ENCODE data around the gene EGF.

The EGF gene

GRCh38 chr4:109914322-109914721 is 1.6 kb downstream of the EGF start:
- Histone ChIP-seq H3K4me1 (ENCODE audit: control insufficient read depth, insufficient read depth, low read depth, low read length) (peaks cover 4% of the 10 kb centered on the region), H3K4ac (ENCODE audit: low read depth in 1 of 2, low read length in 2 of 2) (no peak overlapping the region), H2BK5ac (ENCODE audit: low read depth, low read length, poor library complexity, severe bottlenecking) (no peak overlapping the region), H3K27ac (ENCODE audit: low read length, poor library complexity, severe bottlenecking) (no peak overlapping the region), H3K4me2 (ENCODE audit: low read length, poor library complexity, severe bottlenecking) (no peak overlapping the region), H3K27me3 (ENCODE audit: control insufficient read depth in 1 of 2, insufficient read depth in 1 of 2, low read length in 2 of 2) (peaks cover 3 to 19% of the 10 kb centered on the region in 2 experiments), H3K4me3 (ENCODE audit: insufficient read depth in 1 of 2, low read depth in 1 of 2, low read length in 2 of 2) (no peak overlapping the region), H2BK120ac (ENCODE audit: low read depth, low read length) (no peak overlapping the region), H2AFZ (ENCODE audit: low read depth, low read length) (no peak overlapping the region), H4K8ac (ENCODE audit: low read length) (no peak overlapping the region), H2AK5ac (ENCODE audit: low read length, severe bottlenecking) (no peak overlapping the region), H2BK12ac (ENCODE audit: low read length in 2 of 2) (no peak overlapping the region), H4K91ac (ENCODE audit: low read length) (no peak overlapping the region), H3K79me1 (replicated peaks; ENCODE audit: low read length, poor library complexity, severe bottlenecking) (no peaks in the 10 kb centered on the region), H3K23ac (ENCODE audit: low read length in 2 of 2) (no peak overlapping the region), H3K18ac (ENCODE audit: low read depth in 1 of 2, low read length in 2 of 2) (no peak overlapping the region), H2BK15ac (ENCODE audit: low read depth, poor library complexity, severe bottlenecking) (no peak overlapping the region), H3K14ac (ENCODE audit: low read length in 2 of 2) (no peak overlapping the region), H3K9me3 (ENCODE audit: control insufficient read depth, low read length) (no peaks in the 10 kb centered on the region), H3K36me3 (ENCODE audit: control insufficient read depth in 1 of 2, insufficient read depth in 2 of 2, low read depth in 1 of 2, low read length in 2 of 2) (no peaks in the 10 kb centered on the region), H3K9ac (ENCODE audit: low read length) (no peak overlapping the region)
- 98% methylated on average over 3 of the region's 3 CpGs for WGBS
- DNase-seq = no peak

GRCh38 chr4:109915385-109916026 is 2.8 kb downstream of the EGF start:
- Histone ChIP-seq H3K9ac (ENCODE audit: low read length) (no peak overlapping the region), H3K14ac (ENCODE audit: low read length in 2 of 2) (no peak overlapping the region), H2BK12ac (ENCODE audit: low read length in 2 of 2) (no peak overlapping the region), H3K9me3 (ENCODE audit: control insufficient read depth, low read length) (no peaks in the 10 kb centered on the region), H4K91ac (ENCODE audit: low read length) (no peak overlapping the region), H2AFZ (ENCODE audit: low read depth, low read length) (no peak overlapping the region), H3K18ac (ENCODE audit: low read depth in 1 of 2, low read length in 2 of 2) (no peak overlapping the region), H4K8ac (ENCODE audit: low read length) (no peak overlapping the region), H3K4me1 (ENCODE audit: control insufficient read depth, insufficient read depth, low read depth, low read length) (peaks cover 4% of the 10 kb centered on the region), H2AK5ac (ENCODE audit: low read length, severe bottlenecking) (no peak overlapping the region), H3K4ac (ENCODE audit: low read depth in 1 of 2, low read length in 2 of 2) (no peak overlapping the region), H2BK120ac (ENCODE audit: low read depth, low read length) (no peak overlapping the region), H3K4me2 (ENCODE audit: low read length, poor library complexity, severe bottlenecking) (no peak overlapping the region), H2BK15ac (ENCODE audit: low read depth, poor library complexity, severe bottlenecking) (no peak overlapping the region), H3K36me3 (ENCODE audit: control insufficient read depth in 1 of 2, insufficient read depth in 2 of 2, low read depth in 1 of 2, low read length in 2 of 2) (no peaks in the 10 kb centered on the region), H3K27ac (ENCODE audit: low read length, poor library complexity, severe bottlenecking) (no peak overlapping the region), H2BK5ac (ENCODE audit: low read depth, low read length, poor library complexity, severe bottlenecking) (no peak overlapping the region), H3K23ac (ENCODE audit: low read length in 2 of 2) (no peak overlapping the region), H3K4me3 (ENCODE audit: insufficient read depth in 1 of 2, low read depth in 1 of 2, low read length in 2 of 2) (no peak overlapping the region), H3K27me3 (ENCODE audit: control insufficient read depth in 1 of 2, insufficient read depth in 1 of 2, low read length in 2 of 2) (peaks cover 3 to 19% of the 10 kb centered on the region in 2 experiments), H3K79me1 (replicated peaks; ENCODE audit: low read length, poor library complexity, severe bottlenecking) (no peaks in the 10 kb centered on the region)
- 83% methylated on average over 6 of the region's 8 CpGs for WGBS
- DNase-seq = no peak

DNA sequence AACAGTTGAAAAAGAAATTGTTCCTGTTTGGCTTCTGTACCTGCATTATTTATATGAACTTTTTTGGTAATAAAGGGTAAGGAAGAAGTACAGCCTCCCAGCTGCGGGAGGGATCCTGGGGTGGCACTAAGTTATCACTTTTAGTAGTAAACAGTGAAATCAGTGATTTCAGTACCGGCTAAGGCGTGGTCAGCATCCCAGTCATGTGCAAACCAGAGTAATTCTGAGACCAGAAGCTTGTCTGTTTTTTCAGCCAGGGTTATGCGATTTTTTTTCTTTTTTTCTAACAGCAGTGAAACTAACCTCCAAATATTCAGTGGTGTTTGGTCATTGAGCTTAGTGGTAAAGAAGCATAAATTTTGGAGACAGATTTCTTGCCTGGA is 3.3 kb downstream of the EGF start:
- Histone ChIP-seq H2BK120ac (ENCODE audit: low read depth, low read length) (no peak overlapping the region), H3K9ac (ENCODE audit: low read length) (no peak overlapping the region), H4K91ac (ENCODE audit: low read length) (no peak overlapping the region), H3K23ac (ENCODE audit: low read length in 2 of 2) (no peak overlapping the region), H2AFZ (ENCODE audit: low read depth, low read length) (no peak overlapping the region), H2BK15ac (ENCODE audit: low read depth, poor library complexity, severe bottlenecking) (no peak overlapping the region), H2AK5ac (ENCODE audit: low read length, severe bottlenecking) (no peak overlapping the region), H3K27me3 (ENCODE audit: control insufficient read depth in 1 of 2, insufficient read depth in 1 of 2, low read length in 2 of 2) (peaks cover 3 to 19% of the 10 kb centered on the region in 2 experiments), H4K8ac (ENCODE audit: low read length) (no peak overlapping the region), H3K14ac (ENCODE audit: low read length in 2 of 2) (no peak overlapping the region), H3K79me1 (replicated peaks; ENCODE audit: low read length, poor library complexity, severe bottlenecking) (no peaks in the 10 kb centered on the region), H3K4me2 (ENCODE audit: low read length, poor library complexity, severe bottlenecking) (no peak overlapping the region), H3K4me1 (ENCODE audit: control insufficient read depth, insufficient read depth, low read depth, low read length) (peaks cover 4% of the 10 kb centered on the region), H2BK5ac (ENCODE audit: low read depth, low read length, poor library complexity, severe bottlenecking) (no peak overlapping the region), H3K27ac (ENCODE audit: low read length, poor library complexity, severe bottlenecking) (no peak overlapping the region), H3K4ac (ENCODE audit: low read depth in 1 of 2, low read length in 2 of 2) (no peak overlapping the region), H3K36me3 (ENCODE audit: control insufficient read depth in 1 of 2, insufficient read depth in 2 of 2, low read depth in 1 of 2, low read length in 2 of 2) (no peaks in the 10 kb centered on the region), H3K18ac (ENCODE audit: low read depth in 1 of 2, low read length in 2 of 2) (no peak overlapping the region), H2BK12ac (ENCODE audit: low read length in 2 of 2) (no peak overlapping the region), H3K9me3 (ENCODE audit: control insufficient read depth, low read length) (no peaks in the 10 kb centered on the region), H3K4me3 (ENCODE audit: insufficient read depth in 1 of 2, low read depth in 1 of 2, low read length in 2 of 2) (no peak overlapping the region)
- DNase-seq = no peak
- WGBS = 51% methylated on average over 3 of the region's 4 CpGs

- Histone ChIP-seq H3K9ac (ENCODE audit: low read length) (no peak overlapping the region), H4K91ac (ENCODE audit: low read length) (no peak overlapping the region), H3K4me3 (ENCODE audit: insufficient read depth in 1 of 2, low read depth in 1 of 2, low read length in 2 of 2) (no peak overlapping the region), H2BK5ac (ENCODE audit: low read depth, low read length, poor library complexity, severe bottlenecking) (no peak overlapping the region), H2BK12ac (ENCODE audit: low read length in 2 of 2) (no peak overlapping the region), H2BK15ac (ENCODE audit: low read depth, poor library complexity, severe bottlenecking) (no peak overlapping the region), H2AFZ (ENCODE audit: low read depth, low read length) (no peak overlapping the region), H3K14ac (ENCODE audit: low read length in 2 of 2) (no peak overlapping the region), H3K18ac (ENCODE audit: low read depth in 1 of 2, low read length in 2 of 2) (no peak overlapping the region), H3K9me3 (ENCODE audit: control insufficient read depth, low read length) (no peaks in the 10 kb centered on the region), H3K4me1 (ENCODE audit: control insufficient read depth, insufficient read depth, low read depth, low read length) (no peaks in the 10 kb centered on the region), H3K23ac (ENCODE audit: low read length in 2 of 2) (no peak overlapping the region), H2BK120ac (ENCODE audit: low read depth, low read length) (no peak overlapping the region), H3K27ac (ENCODE audit: low read length, poor library complexity, severe bottlenecking) (no peak overlapping the region), H2AK5ac (ENCODE audit: low read length, severe bottlenecking) (no peak overlapping the region), H3K4ac (ENCODE audit: low read depth in 1 of 2, low read length in 2 of 2) (no peak overlapping the region), H3K36me3 (ENCODE audit: control insufficient read depth in 1 of 2, insufficient read depth in 2 of 2, low read depth in 1 of 2, low read length in 2 of 2) (no peaks in the 10 kb centered on the region), H3K27me3 (ENCODE audit: control insufficient read depth in 1 of 2, insufficient read depth in 1 of 2, low read length in 2 of 2) (no peaks in the 10 kb centered on the region), H4K8ac (ENCODE audit: low read length) (no peak overlapping the region), H3K4me2 (ENCODE audit: low read length, poor library complexity, severe bottlenecking) (no peak overlapping the region), H3K79me1 (replicated peaks; ENCODE audit: low read length, poor library complexity, severe bottlenecking) (no peaks in the 10 kb centered on the region)
- DNase-seq = peak; percentile 96
- no CpG with 5 or more reads among the region's 1 CpG for WGBS
Observed at GRCh38 chr4:109921384-109921808, 8.7 kb downstream of the EGF start.

All from mesenchymal stem cell (in vitro differentiated cells and primary cell).